ENCODE results near the gene HELQ.
A peak's percentile ranks its signal among the peaks of the same experiment; 100 is the strongest.

Gene HELQ

DNA sequence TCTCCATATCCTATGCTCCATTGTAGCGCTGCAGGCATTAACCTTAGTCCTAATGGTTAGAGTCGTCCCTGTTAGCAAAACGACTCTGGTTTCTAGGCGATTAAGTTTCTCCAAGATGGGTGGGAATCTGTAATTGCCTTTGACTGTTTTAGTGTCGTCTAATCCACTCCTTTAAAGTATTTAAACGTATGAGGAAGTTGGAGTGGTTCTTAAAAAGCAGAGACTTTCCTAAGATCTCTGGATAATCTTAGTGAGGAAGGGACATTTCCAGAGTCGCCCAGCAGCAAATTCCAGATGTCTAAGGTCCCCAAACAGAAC, 520 bp upstream of the HELQ start:
- TF ChIP-seq, protein P1, sequence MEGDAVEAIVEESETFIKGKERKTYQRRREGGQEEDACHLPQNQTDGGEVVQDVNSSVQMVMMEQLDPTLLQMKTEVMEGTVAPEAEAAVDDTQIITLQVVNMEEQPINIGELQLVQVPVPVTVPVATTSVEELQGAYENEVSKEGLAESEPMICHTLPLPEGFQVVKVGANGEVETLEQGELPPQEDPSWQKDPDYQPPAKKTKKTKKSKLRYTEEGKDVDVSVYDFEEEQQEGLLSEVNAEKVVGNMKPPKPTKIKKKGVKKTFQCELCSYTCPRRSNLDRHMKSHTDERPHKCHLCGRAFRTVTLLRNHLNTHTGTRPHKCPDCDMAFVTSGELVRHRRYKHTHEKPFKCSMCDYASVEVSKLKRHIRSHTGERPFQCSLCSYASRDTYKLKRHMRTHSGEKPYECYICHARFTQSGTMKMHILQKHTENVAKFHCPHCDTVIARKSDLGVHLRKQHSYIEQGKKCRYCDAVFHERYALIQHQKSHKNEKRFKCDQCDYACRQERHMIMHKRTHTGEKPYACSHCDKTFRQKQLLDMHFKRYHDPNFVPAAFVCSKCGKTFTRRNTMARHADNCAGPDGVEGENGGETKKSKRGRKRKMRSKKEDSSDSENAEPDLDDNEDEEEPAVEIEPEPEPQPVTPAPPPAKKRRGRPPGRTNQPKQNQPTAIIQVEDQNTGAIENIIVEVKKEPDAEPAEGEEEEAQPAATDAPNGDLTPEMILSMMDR (IDR thresholded peaks at IDR 0.05; ENCODE audit: control insufficient read depth, insufficient read depth, low read depth, low read length, missing control alignments), result no peak
- H3K4me3 ChIP-seq (ENCODE audit: control insufficient read depth, low read depth, low read length), result peak overlapping the region; percentile 97
- no peak for DNase-seq (ENCODE audit: low read depth)

DNA sequence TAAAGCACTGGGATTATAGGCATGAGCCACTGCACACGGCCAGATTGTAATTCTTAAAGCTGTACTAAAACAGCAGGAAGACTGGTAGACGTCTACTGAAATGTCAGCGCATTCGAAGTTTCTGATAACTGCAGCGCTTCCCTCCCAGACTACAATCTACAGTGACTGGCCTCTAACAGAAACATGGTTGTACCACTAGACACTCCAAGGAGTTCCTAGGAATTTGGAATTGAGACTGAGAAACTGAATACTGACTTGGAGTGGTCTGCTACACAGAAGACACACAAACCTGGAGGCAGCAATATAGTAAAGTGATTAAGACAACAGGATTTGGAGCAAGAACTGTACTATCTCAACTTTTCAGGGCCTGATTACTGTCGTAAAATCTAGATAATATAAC, 937 bp downstream of the HELQ start:
- H3K4me3 ChIP-seq (ENCODE audit: control insufficient read depth, low read depth, low read length), result peak overlapping the region; percentile 97
- DNase-seq (ENCODE audit: low read depth), result no peak
- TF ChIP-seq, protein P1 (IDR thresholded peaks at IDR 0.05; ENCODE audit: control insufficient read depth, insufficient read depth, low read depth, low read length, missing control alignments), result no peak

DNA sequence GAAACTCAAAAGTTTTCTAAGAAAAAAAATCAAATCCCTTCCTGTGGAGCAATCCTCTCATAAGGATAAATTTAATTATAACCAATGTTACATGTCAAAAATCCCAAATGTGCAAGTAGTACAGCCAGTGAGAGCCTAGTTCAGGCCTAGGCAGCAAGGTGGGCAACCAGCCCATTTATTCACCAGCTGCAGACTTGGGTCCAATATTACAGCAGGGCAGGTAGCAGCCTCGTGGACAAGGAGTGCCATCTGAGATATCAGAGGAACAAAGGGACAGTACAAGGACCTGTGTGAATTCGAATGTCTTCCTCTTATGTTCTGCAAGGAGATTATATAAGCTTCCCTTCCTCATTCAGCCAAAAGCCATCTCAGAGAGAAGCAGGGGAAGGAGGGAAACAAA, 6.6 kb downstream of the HELQ start:
- H3K4me3 ChIP-seq (ENCODE audit: control insufficient read depth, low read depth, low read length), result no peak overlapping the region
- TF ChIP-seq, protein P1 (IDR thresholded peaks at IDR 0.05; ENCODE audit: control insufficient read depth, insufficient read depth, low read depth, low read length, missing control alignments), result no peak
- DNase-seq (ENCODE audit: low read depth), result no peak

DNA sequence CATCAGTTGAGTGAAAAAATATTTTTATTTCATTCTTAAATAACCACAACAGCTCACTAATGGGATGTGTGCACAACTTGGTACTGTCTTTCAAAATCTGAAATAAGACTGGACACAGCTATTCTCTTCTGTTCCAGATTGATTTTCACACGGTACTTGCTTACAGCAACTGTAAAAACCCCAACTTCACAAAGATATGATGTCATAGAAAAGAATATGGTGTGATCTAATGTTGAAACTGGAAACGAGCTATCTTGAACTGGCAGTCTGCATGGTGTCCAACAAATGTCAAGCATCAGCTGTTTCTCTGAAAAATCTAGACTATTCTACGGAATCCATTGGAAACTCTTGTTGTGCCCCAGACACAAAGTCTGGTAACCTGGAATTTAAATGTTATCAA, 14.7 kb downstream of the HELQ start:
- DNase-seq (ENCODE audit: low read depth), result no peak
- TF ChIP-seq, protein P1 (IDR thresholded peaks at IDR 0.05; ENCODE audit: control insufficient read depth, insufficient read depth, low read depth, low read length, missing control alignments), result no peak
- no peak overlapping the region for H3K4me3 ChIP-seq (ENCODE audit: control insufficient read depth, low read depth, low read length)

DNA sequence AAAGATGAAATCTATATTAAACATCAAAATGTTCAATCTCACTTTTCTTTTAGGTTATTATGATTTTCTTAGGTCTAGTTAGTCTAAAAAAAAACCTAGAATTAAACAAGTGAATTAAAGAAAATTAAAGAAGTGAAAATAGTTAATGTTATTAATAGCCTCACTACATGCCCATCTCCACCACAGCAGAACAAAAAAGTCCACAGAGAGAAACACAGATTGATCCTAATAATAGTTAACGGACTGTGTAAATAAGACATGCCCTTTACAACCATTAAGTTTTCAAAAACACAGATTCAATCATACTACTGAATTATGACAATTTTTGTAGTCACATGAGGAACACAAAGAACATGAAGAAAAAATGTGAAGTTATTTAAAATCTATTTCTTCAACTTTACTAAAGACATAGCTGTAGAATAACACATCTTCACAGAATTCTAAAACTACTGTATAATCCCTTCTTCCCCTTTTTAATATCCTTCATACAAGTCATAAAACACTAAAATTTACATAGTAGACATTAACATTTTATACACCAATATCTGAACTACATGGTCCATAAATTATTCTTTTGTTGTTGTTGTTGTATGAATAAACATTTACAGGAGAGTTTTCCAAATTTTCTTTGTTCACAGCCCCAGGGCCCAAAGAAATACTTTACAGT, 15.3 kb downstream of the HELQ start:
- H3K4me3 ChIP-seq (ENCODE audit: control insufficient read depth, low read depth, low read length), result no peak overlapping the region
- TF ChIP-seq, protein P1 (IDR thresholded peaks at IDR 0.05; ENCODE audit: control insufficient read depth, insufficient read depth, low read depth, low read length, missing control alignments), result no peak
- DNase-seq (ENCODE audit: low read depth), result no peak

DNA sequence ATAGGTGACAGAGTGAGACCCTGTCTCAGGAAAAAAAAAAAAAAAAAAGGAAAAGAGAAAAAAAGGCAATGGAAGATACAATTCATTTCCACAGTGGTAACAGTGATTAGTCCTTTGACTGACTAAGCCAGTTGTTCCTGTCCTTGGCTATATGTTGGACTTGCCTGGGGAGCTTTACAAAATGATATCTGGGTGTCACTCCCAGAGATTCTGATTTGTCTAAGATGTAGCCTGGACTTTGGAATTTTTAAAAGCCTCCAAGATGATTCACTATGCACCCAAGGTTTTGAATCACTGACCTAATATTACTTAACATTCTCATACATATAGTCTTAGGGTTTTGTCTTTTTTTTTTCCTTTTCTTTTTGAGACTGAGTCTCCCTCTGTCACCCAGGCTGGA, 16.9 kb downstream of the HELQ start:
- DNase-seq (ENCODE audit: low read depth), result no peak

More for the DNA sequence above, 16.9 kb downstream of the HELQ start:
- no peak overlapping the region for H3K4me3 ChIP-seq (ENCODE audit: control insufficient read depth, low read depth, low read length)
- TF ChIP-seq, protein P1 (IDR thresholded peaks at IDR 0.05; ENCODE audit: control insufficient read depth, insufficient read depth, low read depth, low read length, missing control alignments), result no peak

All from AG09309 (cell line).